Testis (tissue), 2 donors: ENCODE measurements around the gene ABAT.
A peak's percentile ranks its signal among the peaks of the same experiment; 100 is the strongest.

ENCODE experiments used
- POLR2A ChIP-seq: fragments of 450-650 bp; IDR thresholded peaks from one replicate; pipeline ENCODE4 v1.6.1; 2017; ENCODE audit warnings: antibody characterized with exemption, mild to moderate bottlenecking, moderate library complexity
- TF ChIP-seq, protein P1 (sequence below), 3 experiments: fragments of 450-650 bp in 2 of 3; fragments of 200-600 bp in 1 of 3; sonication (generic) in 1 of 3; IDR thresholded peaks; one replicate each; pipeline ENCODE4 v1.5.1; 2016 to 2019; ENCODE audit warnings: antibody characterized with exemption in 3 of 3, mild to moderate bottlenecking in 2 of 3, moderate library complexity in 1 of 3

GRCh38 chr16:8797364-8798173, 123.2 kb downstream of the ABAT start, which contains the start of the genes PMM2 and TMEM186:
- TF ChIP-seq POLR2A: no peak
- TF ChIP-seq, protein P1, sequence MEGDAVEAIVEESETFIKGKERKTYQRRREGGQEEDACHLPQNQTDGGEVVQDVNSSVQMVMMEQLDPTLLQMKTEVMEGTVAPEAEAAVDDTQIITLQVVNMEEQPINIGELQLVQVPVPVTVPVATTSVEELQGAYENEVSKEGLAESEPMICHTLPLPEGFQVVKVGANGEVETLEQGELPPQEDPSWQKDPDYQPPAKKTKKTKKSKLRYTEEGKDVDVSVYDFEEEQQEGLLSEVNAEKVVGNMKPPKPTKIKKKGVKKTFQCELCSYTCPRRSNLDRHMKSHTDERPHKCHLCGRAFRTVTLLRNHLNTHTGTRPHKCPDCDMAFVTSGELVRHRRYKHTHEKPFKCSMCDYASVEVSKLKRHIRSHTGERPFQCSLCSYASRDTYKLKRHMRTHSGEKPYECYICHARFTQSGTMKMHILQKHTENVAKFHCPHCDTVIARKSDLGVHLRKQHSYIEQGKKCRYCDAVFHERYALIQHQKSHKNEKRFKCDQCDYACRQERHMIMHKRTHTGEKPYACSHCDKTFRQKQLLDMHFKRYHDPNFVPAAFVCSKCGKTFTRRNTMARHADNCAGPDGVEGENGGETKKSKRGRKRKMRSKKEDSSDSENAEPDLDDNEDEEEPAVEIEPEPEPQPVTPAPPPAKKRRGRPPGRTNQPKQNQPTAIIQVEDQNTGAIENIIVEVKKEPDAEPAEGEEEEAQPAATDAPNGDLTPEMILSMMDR (IDR thresholded peaks at IDR 0.05): peak in 2 of 3 experiments; percentile 13
